Gastroesophageal sphincter (tissue), 3 donors: ENCODE data around the gene ERC1.

Experiments
- EP300 ChIP-seq: sonication (generic); formaldehyde crosslinking; IDR thresholded peaks from one replicate; pipeline ENCODE4 v1.6.1; 2017; ENCODE audit warnings: antibody characterized with exemption, mild to moderate bottlenecking
- POLR2AphosphoS5 ChIP-seq: sonication (generic); formaldehyde crosslinking; IDR thresholded peaks from one replicate; pipeline ENCODE4 v1.6.1; 2017; ENCODE audit warnings: antibody characterized with exemption
- TF ChIP-seq, protein P1 (sequence below), 4 experiments: fragments of 200-600 bp in 2 of 4; fragments of 450-650 bp in 2 of 4; sonication (generic) in 1 of 4; IDR thresholded peaks; one replicate each; pipeline ENCODE4 v1.5.1; 2017 to 2019; ENCODE audit warnings: antibody characterized with exemption in 4 of 4, mild to moderate bottlenecking in 2 of 4, moderate library complexity in 2 of 4

- TF ChIP-seq EP300 (no peak), POLR2AphosphoS5 (no peak)
- TF ChIP-seq, protein P1, sequence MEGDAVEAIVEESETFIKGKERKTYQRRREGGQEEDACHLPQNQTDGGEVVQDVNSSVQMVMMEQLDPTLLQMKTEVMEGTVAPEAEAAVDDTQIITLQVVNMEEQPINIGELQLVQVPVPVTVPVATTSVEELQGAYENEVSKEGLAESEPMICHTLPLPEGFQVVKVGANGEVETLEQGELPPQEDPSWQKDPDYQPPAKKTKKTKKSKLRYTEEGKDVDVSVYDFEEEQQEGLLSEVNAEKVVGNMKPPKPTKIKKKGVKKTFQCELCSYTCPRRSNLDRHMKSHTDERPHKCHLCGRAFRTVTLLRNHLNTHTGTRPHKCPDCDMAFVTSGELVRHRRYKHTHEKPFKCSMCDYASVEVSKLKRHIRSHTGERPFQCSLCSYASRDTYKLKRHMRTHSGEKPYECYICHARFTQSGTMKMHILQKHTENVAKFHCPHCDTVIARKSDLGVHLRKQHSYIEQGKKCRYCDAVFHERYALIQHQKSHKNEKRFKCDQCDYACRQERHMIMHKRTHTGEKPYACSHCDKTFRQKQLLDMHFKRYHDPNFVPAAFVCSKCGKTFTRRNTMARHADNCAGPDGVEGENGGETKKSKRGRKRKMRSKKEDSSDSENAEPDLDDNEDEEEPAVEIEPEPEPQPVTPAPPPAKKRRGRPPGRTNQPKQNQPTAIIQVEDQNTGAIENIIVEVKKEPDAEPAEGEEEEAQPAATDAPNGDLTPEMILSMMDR (IDR thresholded peaks at IDR 0.05): no peak
Observed at GRCh38 chr12:1348606-1349005, 357.6 kb downstream of the ERC1 start.
